ENCODE measurements around the gene TCF19.

DNA sequence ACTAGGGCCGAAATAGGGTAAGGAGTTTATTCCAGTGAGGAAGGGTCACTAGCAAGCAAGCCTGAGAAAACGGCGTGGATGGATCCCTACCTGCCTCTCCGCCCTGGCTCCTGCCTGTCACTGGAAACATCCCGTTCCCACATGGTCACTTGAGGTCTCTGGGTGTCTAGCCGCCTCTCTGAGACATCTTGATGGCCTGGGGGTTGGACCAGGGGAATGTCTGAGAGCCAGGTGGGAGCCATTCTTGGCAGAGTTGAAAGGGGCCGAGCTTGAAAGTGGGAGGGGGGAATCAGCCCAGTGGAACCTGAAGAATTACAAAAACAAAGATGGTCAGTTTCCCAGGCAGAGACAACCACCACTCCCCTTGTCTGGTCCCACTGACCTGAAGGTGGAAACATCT lies 1.7 kb upstream of the TCF19 start:
- TF ChIP-seq SIN3A (IDR thresholded peaks at IDR 0.05; ENCODE audit: borderline replicate concordance, insufficient read depth, low read length) (no peak), TAF1 (IDR thresholded peaks at IDR 0.05; ENCODE audit: borderline replicate concordance, insufficient read depth, low read length) (no peak), POLR2AphosphoS5 (IDR thresholded peaks at IDR 0.05; ENCODE audit: low read depth, low read length) (no peak), FOXP2 (optimal IDR thresholded peaks at IDR 0.05; ENCODE audit: borderline replicate concordance, extremely low read depth, extremely low read length, insufficient read depth) (no peak)
- TF ChIP-seq, protein P1, sequence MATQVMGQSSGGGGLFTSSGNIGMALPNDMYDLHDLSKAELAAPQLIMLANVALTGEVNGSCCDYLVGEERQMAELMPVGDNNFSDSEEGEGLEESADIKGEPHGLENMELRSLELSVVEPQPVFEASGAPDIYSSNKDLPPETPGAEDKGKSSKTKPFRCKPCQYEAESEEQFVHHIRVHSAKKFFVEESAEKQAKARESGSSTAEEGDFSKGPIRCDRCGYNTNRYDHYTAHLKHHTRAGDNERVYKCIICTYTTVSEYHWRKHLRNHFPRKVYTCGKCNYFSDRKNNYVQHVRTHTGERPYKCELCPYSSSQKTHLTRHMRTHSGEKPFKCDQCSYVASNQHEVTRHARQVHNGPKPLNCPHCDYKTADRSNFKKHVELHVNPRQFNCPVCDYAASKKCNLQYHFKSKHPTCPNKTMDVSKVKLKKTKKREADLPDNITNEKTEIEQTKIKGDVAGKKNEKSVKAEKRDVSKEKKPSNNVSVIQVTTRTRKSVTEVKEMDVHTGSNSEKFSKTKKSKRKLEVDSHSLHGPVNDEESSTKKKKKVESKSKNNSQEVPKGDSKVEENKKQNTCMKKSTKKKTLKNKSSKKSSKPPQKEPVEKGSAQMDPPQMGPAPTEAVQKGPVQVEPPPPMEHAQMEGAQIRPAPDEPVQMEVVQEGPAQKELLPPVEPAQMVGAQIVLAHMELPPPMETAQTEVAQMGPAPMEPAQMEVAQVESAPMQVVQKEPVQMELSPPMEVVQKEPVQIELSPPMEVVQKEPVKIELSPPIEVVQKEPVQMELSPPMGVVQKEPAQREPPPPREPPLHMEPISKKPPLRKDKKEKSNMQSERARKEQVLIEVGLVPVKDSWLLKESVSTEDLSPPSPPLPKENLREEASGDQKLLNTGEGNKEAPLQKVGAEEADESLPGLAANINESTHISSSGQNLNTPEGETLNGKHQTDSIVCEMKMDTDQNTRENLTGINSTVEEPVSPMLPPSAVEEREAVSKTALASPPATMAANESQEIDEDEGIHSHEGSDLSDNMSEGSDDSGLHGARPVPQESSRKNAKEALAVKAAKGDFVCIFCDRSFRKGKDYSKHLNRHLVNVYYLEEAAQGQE (IDR thresholded peaks at IDR 0.05; ENCODE audit: insufficient read depth in 1 of 2, low read depth in 2 of 2, low read length in 2 of 2): no peak
